GM13977 (cell line): ENCODE data around the gene LCE2B.
"Not testable (repeated sequence)": the region's sequence is repeated elsewhere in the genome, so short reads cannot be mapped to it uniquely, and the experiment has no call there.

Experiments used
- DNase-seq: peaks from one replicate; pipeline ENCODE4 v3.0.0; 2012; ENCODE audit warnings: low spot score
- CTCF ChIP-seq: IDR thresholded peaks from 2 replicates; pipeline ENCODE4 v1.5.1; 2012; ENCODE audit warnings: mild to moderate bottlenecking, control low read depth; ENCODE audit not compliant: insufficient read depth; ENCODE audit errors: extremely low read depth, missing control alignments
- in situ Hi-C: fragments of 300-500 bp; cut with MboI; formaldehyde crosslinking; loops from one replicate; pipeline ENCODE4 v1.12.0; 2022; ENCODE audit warnings: low sequenced_read_pairs, low pct_unique_long_range_greater_than_20kb, mixed read lengths, inconsistent platforms; ENCODE audit not compliant: unreplicated experiment

The LCE2B gene

GRCh38 chr1:152657677-152658076 lies 28.2 kb upstream of the LCE2B start:
- TF ChIP-seq CTCF = no peak
- DNase-seq = no peak
- in situ Hi-C loops = no loop called here

- in situ Hi-C loops = no loop called here
- no peak for TF ChIP-seq CTCF
- DNase-seq = no peak
These were observed 27.3 kb upstream of the LCE2B start for GRCh38 chr1:152658649-152659048.

GRCh38 chr1:152663098-152663497 lies 22.8 kb upstream of the LCE2B start, which contains the start of gene LCE2D:
Gene LCE2D, plus strand, starts transcription at chr1:152663380. Its CDS starts 726 bp downstream, at chr1:152664106.
- no peak for TF ChIP-seq CTCF
- no peak for DNase-seq
- in situ Hi-C loops = no loop called here

GRCh38 chr1:152666171-152666570 lies 19.8 kb upstream of the LCE2B start:
- DNase-seq, in situ Hi-C loops: not testable (repeated sequence)

- TF ChIP-seq CTCF = no peak
- no peak for DNase-seq
- in situ Hi-C loops = no loop called here
These were observed 18.3 kb upstream of the LCE2B start for GRCh38 chr1:152667648-152668047.

GRCh38 chr1:152673016-152673415 lies 12.9 kb upstream of the LCE2B start:
- DNase-seq = no peak
- in situ Hi-C loops = no loop called here
- no peak for TF ChIP-seq CTCF

- DNase-seq, in situ Hi-C loops: not testable (repeated sequence)
These were observed 10.9 kb upstream of the LCE2B start, which contains the start of gene LCE2C for GRCh38 chr1:152674983-152675382. Gene LCE2C, plus strand, starts transcription at chr1:152675279. Its CDS starts 737 bp downstream, at chr1:152676016.

GRCh38 chr1:152679459-152679858 lies 6.5 kb upstream of the LCE2B start:
- no peak for DNase-seq
- in situ Hi-C loops = no loop called here
- TF ChIP-seq CTCF = no peak
